Ectodermal cell (in vitro differentiated cells): ENCODE measurements around the gene AIMP1.

Experiments
- H3K27ac ChIP-seq: 2 replicates; pipeline ENCODE4 v1.7.0; 2013; ENCODE audit warnings: mild to moderate bottlenecking, low read depth, low read length; ENCODE audit not compliant: insufficient read depth, poor library complexity, severe bottlenecking
- H3K27me3 ChIP-seq: 2 replicates; pipeline ENCODE4 v1.7.0; 2013; ENCODE audit warnings: mild to moderate bottlenecking, low read length; ENCODE audit not compliant: insufficient read depth, control insufficient read depth, poor library complexity, severe bottlenecking
- H3K36me3 ChIP-seq: one replicate; pipeline ENCODE4 v1.7.0; 2013; ENCODE audit warnings: low read length; ENCODE audit not compliant: control insufficient read depth, insufficient read depth
- H3K4me1 ChIP-seq: one replicate; pipeline ENCODE4 v1.7.0; 2013; ENCODE audit warnings: low read length; ENCODE audit not compliant: control insufficient read depth, insufficient read depth
- H3K4me3 ChIP-seq: 2 replicates; pipeline ENCODE4 v1.7.0; 2013; ENCODE audit warnings: low read depth, low read length, control low read depth; ENCODE audit not compliant: insufficient read depth
- H3K9me3 ChIP-seq: 2 replicates; pipeline ENCODE4 v1.7.0; 2013; ENCODE audit warnings: mild to moderate bottlenecking, low read length, moderate library complexity; ENCODE audit not compliant: control insufficient read depth
- WGBS, 2 experiments: methylation state at CpG; one replicate each; pipeline ENCODE4 v1.1.7; 2013; ENCODE audit warnings: missing lambda C conversion rate in 2 of 2; 5-methylcytosine and 5-hydroxymethylcytosine counted together

AIMP1 gene

DNA sequence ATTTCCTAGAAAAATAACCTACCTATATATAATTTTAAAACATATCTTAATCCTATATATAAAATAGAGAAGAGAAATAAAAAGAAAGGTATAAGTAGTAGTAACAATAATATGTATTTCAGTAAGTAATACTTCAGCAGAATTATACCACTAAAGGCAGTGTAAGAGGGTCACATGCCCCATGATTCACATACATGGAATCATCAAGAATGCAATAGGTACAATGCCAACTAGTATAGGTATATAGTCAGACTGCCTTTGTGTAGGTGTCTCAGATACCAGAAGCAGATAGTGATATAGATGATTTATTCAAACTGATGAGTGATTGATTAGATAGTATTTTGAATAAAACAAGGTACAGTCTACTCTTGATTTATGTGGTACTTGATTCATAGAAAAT, 9.4 kb downstream of the AIMP1 start:
- Histone ChIP-seq H3K27ac (no peak overlapping the region), H3K36me3 (no peaks in the 10 kb centered on the region), H3K4me1 (no peaks in the 10 kb centered on the region), H3K9me3 (no peaks in the 10 kb centered on the region), H3K4me3 (no peak overlapping the region), H3K27me3 (no peaks in the 10 kb centered on the region)

GRCh38 chr4:106329041-106329618, 12.8 kb downstream of the AIMP1 start:
- Histone ChIP-seq H3K9me3 (no peaks in the 10 kb centered on the region), H3K27me3 (no peaks in the 10 kb centered on the region), H3K27ac (no peak overlapping the region), H3K36me3 (no peaks in the 10 kb centered on the region), H3K4me1 (no peaks in the 10 kb centered on the region), H3K4me3 (no peak overlapping the region)
- 73% methylated on average over 1 of the region's 1 CpG; no CpG with 5 or more reads in 1 of the 2 experiments for WGBS, 2 experiments

- WGBS, 2 experiments, result 94% methylated on average over 2 to 5 of the region's 5 CpGs
- H3K4me3 ChIP-seq, result no peak overlapping the region
- H3K9me3 ChIP-seq, result no peaks in the 10 kb centered on the region
- H3K27me3 ChIP-seq, result no peaks in the 10 kb centered on the region
- peaks cover 5% of the 10 kb centered on the region for H3K36me3 ChIP-seq
- H3K4me1 ChIP-seq, result no peaks in the 10 kb centered on the region
- H3K27ac ChIP-seq, result no peak overlapping the region
Observed at GRCh38 chr4:106333186-106333585, 16.8 kb downstream of the AIMP1 start.

GRCh38 chr4:106334741-106335470, 18.6 kb downstream of the AIMP1 start:
- no peaks in the 10 kb centered on the region for H3K9me3 ChIP-seq
- H3K27me3 ChIP-seq, result no peaks in the 10 kb centered on the region
- H3K27ac ChIP-seq, result no peak overlapping the region
- 91 to 93% methylated on average over 1 of the region's 1 CpG for WGBS, 2 experiments
- no peak overlapping the region for H3K4me3 ChIP-seq
- H3K4me1 ChIP-seq, result no peaks in the 10 kb centered on the region
- H3K36me3 ChIP-seq, result peaks cover 5% of the 10 kb centered on the region

GRCh38 chr4:106336618-106337017, 20.3 kb downstream of the AIMP1 start:
- Histone ChIP-seq H3K4me1 (no peaks in the 10 kb centered on the region), H3K36me3 (peaks cover 5% of the 10 kb centered on the region), H3K9me3 (no peaks in the 10 kb centered on the region), H3K27me3 (no peaks in the 10 kb centered on the region), H3K4me3 (no peak overlapping the region), H3K27ac (no peak overlapping the region)
- 97 to 100% methylated on average over 1 to 2 of the region's 3 CpGs for WGBS, 2 experiments

DNA sequence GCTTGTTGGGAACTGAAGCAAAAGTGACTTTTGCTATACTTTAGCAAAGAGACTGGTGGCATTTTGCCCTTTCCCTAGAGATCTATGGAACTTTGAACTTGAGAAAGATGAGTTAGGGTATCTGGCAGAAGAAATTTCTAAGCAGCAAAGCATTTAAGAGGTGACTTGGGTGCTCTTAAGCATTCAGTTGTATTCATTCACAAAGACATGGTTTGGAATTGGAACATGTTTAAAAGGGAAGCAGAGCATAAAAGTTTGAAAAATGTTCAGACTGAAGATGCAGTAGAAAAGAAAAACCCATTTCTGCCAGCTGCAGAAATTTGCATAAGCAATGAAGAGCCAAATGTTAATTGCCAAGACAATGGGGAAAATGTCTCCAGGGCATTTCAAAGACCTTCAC, 21.6 kb downstream of the AIMP1 start:
- no peaks in the 10 kb centered on the region for H3K9me3 ChIP-seq
- peaks cover 5% of the 10 kb centered on the region for H3K36me3 ChIP-seq
- H3K27ac ChIP-seq, result no peak overlapping the region
- H3K27me3 ChIP-seq, result no peaks in the 10 kb centered on the region
- no peaks in the 10 kb centered on the region for H3K4me1 ChIP-seq
- H3K4me3 ChIP-seq, result no peak overlapping the region

GRCh38 chr4:106338671-106339070, 22.3 kb downstream of the AIMP1 start:
- Histone ChIP-seq H3K4me1 (no peaks in the 10 kb centered on the region), H3K36me3 (peaks cover 5% of the 10 kb centered on the region), H3K27ac (no peak overlapping the region), H3K9me3 (no peaks in the 10 kb centered on the region), H3K27me3 (no peaks in the 10 kb centered on the region), H3K4me3 (no peak overlapping the region)
- WGBS, 2 experiments, result 93% methylated on average over 3 of the region's 3 CpGs

GRCh38 chr4:106339431-106339830, 23.1 kb downstream of the AIMP1 start:
- no peaks in the 10 kb centered on the region for H3K9me3 ChIP-seq
- H3K27me3 ChIP-seq, result no peaks in the 10 kb centered on the region
- WGBS, 2 experiments, result 96 to 100% methylated on average over 2 of the region's 4 CpGs
- H3K4me3 ChIP-seq, result no peak overlapping the region
- peaks cover 5% of the 10 kb centered on the region for H3K36me3 ChIP-seq
- H3K4me1 ChIP-seq, result no peaks in the 10 kb centered on the region
- H3K27ac ChIP-seq, result no peak overlapping the region

- H3K9me3 ChIP-seq, result no peaks in the 10 kb centered on the region
- WGBS, 2 experiments, result 82 to 95% methylated on average over 1 of the region's 1 CpG
- peaks cover 5% of the 10 kb centered on the region for H3K36me3 ChIP-seq
- H3K4me1 ChIP-seq, result no peaks in the 10 kb centered on the region
- H3K27me3 ChIP-seq, result no peaks in the 10 kb centered on the region
- H3K27ac ChIP-seq, result no peak overlapping the region
- H3K4me3 ChIP-seq, result no peak overlapping the region
Observed at GRCh38 chr4:106340774-106341173, 24.4 kb downstream of the AIMP1 start.

DNA sequence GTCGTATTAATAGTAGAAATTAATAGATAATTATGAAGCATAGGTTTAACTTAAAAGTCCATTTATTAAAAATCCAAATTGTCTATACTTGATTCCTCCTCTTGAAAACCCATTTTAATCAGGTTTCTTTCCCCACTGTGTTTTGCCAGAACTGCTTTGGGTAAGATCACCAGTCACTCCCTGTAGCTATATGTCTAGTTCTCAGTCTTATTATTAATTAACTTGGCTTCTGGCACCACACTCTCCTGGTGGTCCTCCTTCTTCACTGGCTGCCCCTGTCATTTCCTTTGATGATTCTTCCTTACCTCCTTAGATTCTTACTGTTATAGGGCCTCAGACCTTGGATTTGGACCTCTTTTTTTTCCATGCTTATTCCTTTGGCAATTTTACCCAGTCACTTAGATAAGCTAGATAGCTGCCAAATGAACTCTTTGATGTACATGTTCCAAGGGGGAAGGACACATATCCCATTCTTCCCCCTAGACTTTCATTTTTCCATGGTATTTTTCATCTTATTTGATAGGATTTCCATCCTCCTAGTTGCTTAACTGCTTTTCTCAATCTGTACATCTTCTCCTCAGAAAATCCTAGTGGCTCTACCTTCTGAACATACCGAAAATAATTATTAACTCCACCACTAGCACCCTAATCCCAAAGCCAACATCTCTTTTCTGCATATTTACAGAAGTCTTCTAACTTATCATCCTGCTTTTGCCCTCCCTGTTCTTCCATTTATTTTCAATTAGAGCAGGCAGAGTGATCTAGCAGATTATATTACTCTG, 27.7 kb downstream of the AIMP1 start:
- no peaks in the 10 kb centered on the region for H3K27me3 ChIP-seq

More for the DNA sequence above, 27.7 kb downstream of the AIMP1 start:
- Histone ChIP-seq H3K4me1 (no peaks in the 10 kb centered on the region), H3K36me3 (no peaks in the 10 kb centered on the region), H3K27ac (no peak overlapping the region), H3K9me3 (no peaks in the 10 kb centered on the region), H3K4me3 (no peak overlapping the region)
- 96 to 97% methylated on average over 1 to 2 of the region's 2 CpGs for WGBS, 2 experiments
